RWPE1 (cell line): Measurements from ENCODE around the gene RCC2.
"Not testable (repeated sequence)": the region's sequence is repeated elsewhere in the genome, so short reads cannot be mapped to it uniquely, and the experiment has no call there.

Source experiments
- CTCF ChIA-PET: fragments of 350-600 bp; sonication (Branson Sonifier 250); formaldehyde crosslinking; extraction: SDS; loops from one replicate; lab custom pipeline; 2021; lab: Yijun Ruan, JAX
- POLR2A ChIA-PET: fragments of 400-600 bp; formaldehyde crosslinking; extraction: SDS; loops from one replicate; lab custom pipeline; 2020; ENCODE audit warnings: antibody characterized with exemption; ENCODE audit not compliant: low non-redundant PET; lab: Yijun Ruan, JAX
- DNase-seq: peaks from one replicate; pipeline ENCODE4 v3.0.0; 2012; ENCODE audit warnings: low spot score
- H3K27ac ChIP-seq: fragments of 450-650 bp; 2 replicates; pipeline ENCODE4 v1.5.1; 2017
- CTCF ChIP-seq: fragments of 450-650 bp; conservative IDR thresholded peaks from 2 replicates; pipeline ENCODE4 v1.5.1; 2017; ENCODE audit warnings: low read depth, mild to moderate bottlenecking

RCC2 gene

GRCh38 chr1:17412093-17412870 lies 27.2 kb downstream of the RCC2 start:
- H3K27ac ChIP-seq = peak overlapping the region; percentile 33
- ChIA-PET CTCF (interaction anchor here (0.5 to 0.6 kb wide), 2 partner anchors 169 to 337 kb away, joined by 3 to 4 read pairs; no protein-coding TSS in a partner anchor), POLR2A (no interaction called here)
- no peak for TF ChIP-seq CTCF
- DNase-seq = no peak

- ChIA-PET CTCF (no interaction called here), POLR2A (no interaction called here)
- no peak for DNase-seq
- no peak for TF ChIP-seq CTCF
- peak overlapping the region; percentile 42 for H3K27ac ChIP-seq
These were observed 30.1 kb downstream of the RCC2 start for GRCh38 chr1:17409391-17409811.

- POLR2A ChIA-PET, DNase-seq: not testable (repeated sequence)
- CTCF ChIA-PET = interaction anchor here (0.6 to 1.5 kb wide), 2 partner anchors 283 to 379 kb away, joined by 4 to 7 read pairs; no protein-coding TSS in a partner anchor
- peak overlapping the region; percentile 19 for H3K27ac ChIP-seq
These were observed 31.5 kb downstream of the RCC2 start for GRCh38 chr1:17407786-17408514.

GRCh38 chr1:17406760-17407475 lies 32.6 kb downstream of the RCC2 start:
- POLR2A ChIA-PET, DNase-seq: not testable (repeated sequence)
- H3K27ac ChIP-seq = peak overlapping the region; percentile 80
- CTCF ChIA-PET = interaction anchor here (0.6 to 1.7 kb wide), 8 partner anchors 14 to 378 kb away, joined by 4 to 7 read pairs (median 4); no protein-coding TSS in a partner anchor

GRCh38 chr1:17405898-17406759 lies 33.3 kb downstream of the RCC2 start:
- ChIA-PET POLR2A (no interaction called here), CTCF (interaction anchor here (0.6 to 1.7 kb wide), 18 partner anchors 10 to 350 kb away, joined by 3 to 7 read pairs (median 4); no protein-coding TSS in a partner anchor)
- TF ChIP-seq CTCF = peak; percentile 89
- peak overlapping the region; percentile 80 for H3K27ac ChIP-seq
- DNase-seq = peak; percentile 67

- peak overlapping the region; percentile 80 for H3K27ac ChIP-seq
- DNase-seq = no peak
- ChIA-PET CTCF (interaction anchor here (0.6 to 1.0 kb wide), 4 partner anchors 60 to 1177 kb away, joined by 3 to 7 read pairs (median 4); no protein-coding TSS in a partner anchor), POLR2A (no interaction called here)
- TF ChIP-seq CTCF = no peak
These were observed 34.7 kb downstream of the RCC2 start for GRCh38 chr1:17404820-17405219.
